ENCODE data around the gene ZNF587B.

DNA sequence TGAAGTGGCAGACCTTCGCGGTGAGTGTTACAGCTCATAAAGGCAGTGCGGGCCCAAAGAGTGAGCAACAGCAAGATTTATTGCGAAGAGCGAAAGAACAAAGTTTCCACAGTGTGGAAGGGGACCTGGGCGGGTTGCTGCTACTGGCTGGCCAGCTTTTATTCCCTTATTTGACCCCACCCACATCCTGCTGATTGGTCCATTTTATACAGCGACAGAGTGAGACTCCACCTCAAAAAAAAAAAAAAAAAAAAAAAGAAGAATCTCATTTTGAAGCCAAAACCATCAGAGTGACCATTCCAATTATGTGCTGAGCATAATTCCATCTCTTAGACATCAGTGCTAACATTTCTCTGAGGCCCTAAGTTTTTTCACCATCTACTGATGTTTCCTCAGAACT lies 13.4 kb upstream of the ZNF587B start:
- TF ChIP-seq CTCF (IDR thresholded peaks at IDR 0.05; ENCODE audit: borderline replicate concordance, extremely low read depth, low read length, poor library complexity, severe bottlenecking) (no peak), EZH2 (IDR thresholded peaks at IDR 0.05; ENCODE audit: borderline replicate concordance, low read depth, low read length, severe bottlenecking) (no peak)
